GM12878 (cell line): ENCODE measurements around the gene NECAB2. TPM values are rescaled to one million over a fixed set of nuclear protein-coding genes. Genes with fewer than 3 reads are reported as not detected.

ENCODE experiments used
- ATF3 ChIP-seq: IDR thresholded peaks from 2 replicates; pipeline ENCODE4 v1.6.1; 2011; ENCODE audit warnings: low read depth, mild to moderate bottlenecking, low read length, moderate library complexity, borderline replicate concordance; ENCODE audit errors: extremely low read depth
- ESRRA ChIP-seq: IDR thresholded peaks from 2 replicates; pipeline ENCODE4 v1.6.1; 2012; ENCODE audit warnings: mild to moderate bottlenecking, low read length, improper control_type of control experiment
- HDAC2 ChIP-seq: fragments of 200-600 bp; sonication (generic); IDR thresholded peaks from 2 replicates; pipeline ENCODE4 v1.6.1; 2017
- REST ChIP-seq: IDR thresholded peaks from 2 replicates; pipeline ENCODE4 v1.6.1; 2012; ENCODE audit warnings: mild to moderate bottlenecking, low read depth, low read length
- RUNX3 ChIP-seq: IDR thresholded peaks from 2 replicates; pipeline ENCODE4 v1.6.1; 2012; ENCODE audit warnings: low read length, inconsistent platforms
- SMC3 ChIP-seq: IDR thresholded peaks from 2 replicates; pipeline ENCODE4 v1.6.1; 2011; ENCODE audit warnings: low read length, improper control_type of control experiment, borderline replicate concordance
- WRNIP1 ChIP-seq: IDR thresholded peaks from 2 replicates; pipeline ENCODE4 v1.6.1; 2011; ENCODE audit warnings: low read depth, low read length, improper control_type of control experiment, borderline replicate concordance
- polyA plus RNA-seq, 11 experiments: library from polyadenylated mRNA; depleted of rRNA in 4 of 11; unstranded in 6 of 11; stranded (reverse) in 5 of 11; fragments of >200 nt; fragmentation: Nextera tagmentation in 4 of 11; fragmentation: Illumina TruSeq in 1 of 11; extraction: Ambion mirVana in 4 of 11; extraction: Trizol in 1 of 11; gene quantifications; 1 replicate in 1 of 11; 2 replicates in 10 of 11; pipeline versions ENCODE4 v1.2.1 to v1.2.3, GENCODE V29; 2011 to 2016; ENCODE audit warnings: inconsistent platforms in 2 of 11, missing spikeins in 2 of 11, low read depth in 1 of 11
- total RNA-seq, 4 experiments: library from RNA; depleted of rRNA in 3 of 4; stranded (reverse); fragments of >200 nt in 3 of 4; fragmentation: Illumina TruSeq in 1 of 4; extraction: Trizol in 1 of 4; gene quantifications; 2 replicates each; pipeline versions ENCODE4 v1.2.1 to v1.2.3, GENCODE V29; 2013 to 2021
- TF ChIP-seq, protein P1 (sequence below), 3 experiments: IDR thresholded peaks in 2 of 3; conservative IDR thresholded peaks in 1 of 3; 2 replicates each; pipeline ENCODE4 v1.5.1; 2011; ENCODE audit warnings: low read depth in 3 of 3, low read length in 3 of 3, mild to moderate bottlenecking in 3 of 3, control low read depth in 2 of 3, moderate library complexity in 2 of 3, inconsistent platforms in 1 of 3, mixed read lengths in 1 of 3; ENCODE audit not compliant: control insufficient read depth in 2 of 3, insufficient read depth in 1 of 3; ENCODE audit errors: extremely low read depth in 1 of 3
- TF ChIP-seq, protein P2 (sequence below): fragments of 450-650 bp; formaldehyde crosslinking; IDR thresholded peaks from 2 replicates; pipeline ENCODE4 v1.5.0; 2022; ENCODE audit warnings: mild to moderate bottlenecking, missing genetic modification characterization

The NECAB2 gene
- total and polyA plus RNA-seq, 10 of the 15 experiments (the other 5 are each of a cell fraction or from before 2014, with no cell fraction given) = not detected

DNA sequence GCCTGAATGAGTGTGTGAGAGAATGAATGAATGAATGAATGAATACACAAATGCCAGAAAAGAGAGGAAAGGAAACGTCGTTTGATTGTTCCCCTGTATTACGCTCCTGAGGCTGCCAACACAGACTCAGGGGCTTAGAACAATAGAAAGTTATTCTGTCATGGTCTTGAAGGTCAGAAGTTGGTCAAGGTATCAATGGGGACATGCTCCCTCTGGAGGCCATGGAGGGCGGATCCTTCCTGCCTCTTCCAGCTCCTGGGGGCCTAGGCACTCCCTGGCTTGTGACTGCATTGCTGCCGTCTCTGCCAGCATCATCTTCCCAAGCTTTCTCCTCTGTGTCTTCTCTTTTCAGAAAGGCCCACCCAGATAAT lies 76.1 kb downstream of the NECAB2 start (continued):
- TF ChIP-seq, protein P1, sequence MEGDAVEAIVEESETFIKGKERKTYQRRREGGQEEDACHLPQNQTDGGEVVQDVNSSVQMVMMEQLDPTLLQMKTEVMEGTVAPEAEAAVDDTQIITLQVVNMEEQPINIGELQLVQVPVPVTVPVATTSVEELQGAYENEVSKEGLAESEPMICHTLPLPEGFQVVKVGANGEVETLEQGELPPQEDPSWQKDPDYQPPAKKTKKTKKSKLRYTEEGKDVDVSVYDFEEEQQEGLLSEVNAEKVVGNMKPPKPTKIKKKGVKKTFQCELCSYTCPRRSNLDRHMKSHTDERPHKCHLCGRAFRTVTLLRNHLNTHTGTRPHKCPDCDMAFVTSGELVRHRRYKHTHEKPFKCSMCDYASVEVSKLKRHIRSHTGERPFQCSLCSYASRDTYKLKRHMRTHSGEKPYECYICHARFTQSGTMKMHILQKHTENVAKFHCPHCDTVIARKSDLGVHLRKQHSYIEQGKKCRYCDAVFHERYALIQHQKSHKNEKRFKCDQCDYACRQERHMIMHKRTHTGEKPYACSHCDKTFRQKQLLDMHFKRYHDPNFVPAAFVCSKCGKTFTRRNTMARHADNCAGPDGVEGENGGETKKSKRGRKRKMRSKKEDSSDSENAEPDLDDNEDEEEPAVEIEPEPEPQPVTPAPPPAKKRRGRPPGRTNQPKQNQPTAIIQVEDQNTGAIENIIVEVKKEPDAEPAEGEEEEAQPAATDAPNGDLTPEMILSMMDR (IDR thresholded peaks at IDR 0.05 in 2 of 3, conservative IDR thresholded peaks at IDR 0.05 in 1 of 3; ENCODE audit: control insufficient read depth in 2 of 3, extremely low read depth in 1 of 3, insufficient read depth in 1 of 3, low read depth in 3 of 3, low read length in 3 of 3) = peak in 2 of 3 experiments; percentile 19 to 26; a peak in 2 of 6 replicates
- no peak for TF ChIP-seq REST
- TF ChIP-seq SMC3 = peak; percentile 23; the same call in 1 of the 2 replicates
- no peak for TF ChIP-seq HDAC2
- TF ChIP-seq ESRRA = no peak
- TF ChIP-seq RUNX3 = no peak
- TF ChIP-seq WRNIP1 = no peak
- TF ChIP-seq, protein P2, sequence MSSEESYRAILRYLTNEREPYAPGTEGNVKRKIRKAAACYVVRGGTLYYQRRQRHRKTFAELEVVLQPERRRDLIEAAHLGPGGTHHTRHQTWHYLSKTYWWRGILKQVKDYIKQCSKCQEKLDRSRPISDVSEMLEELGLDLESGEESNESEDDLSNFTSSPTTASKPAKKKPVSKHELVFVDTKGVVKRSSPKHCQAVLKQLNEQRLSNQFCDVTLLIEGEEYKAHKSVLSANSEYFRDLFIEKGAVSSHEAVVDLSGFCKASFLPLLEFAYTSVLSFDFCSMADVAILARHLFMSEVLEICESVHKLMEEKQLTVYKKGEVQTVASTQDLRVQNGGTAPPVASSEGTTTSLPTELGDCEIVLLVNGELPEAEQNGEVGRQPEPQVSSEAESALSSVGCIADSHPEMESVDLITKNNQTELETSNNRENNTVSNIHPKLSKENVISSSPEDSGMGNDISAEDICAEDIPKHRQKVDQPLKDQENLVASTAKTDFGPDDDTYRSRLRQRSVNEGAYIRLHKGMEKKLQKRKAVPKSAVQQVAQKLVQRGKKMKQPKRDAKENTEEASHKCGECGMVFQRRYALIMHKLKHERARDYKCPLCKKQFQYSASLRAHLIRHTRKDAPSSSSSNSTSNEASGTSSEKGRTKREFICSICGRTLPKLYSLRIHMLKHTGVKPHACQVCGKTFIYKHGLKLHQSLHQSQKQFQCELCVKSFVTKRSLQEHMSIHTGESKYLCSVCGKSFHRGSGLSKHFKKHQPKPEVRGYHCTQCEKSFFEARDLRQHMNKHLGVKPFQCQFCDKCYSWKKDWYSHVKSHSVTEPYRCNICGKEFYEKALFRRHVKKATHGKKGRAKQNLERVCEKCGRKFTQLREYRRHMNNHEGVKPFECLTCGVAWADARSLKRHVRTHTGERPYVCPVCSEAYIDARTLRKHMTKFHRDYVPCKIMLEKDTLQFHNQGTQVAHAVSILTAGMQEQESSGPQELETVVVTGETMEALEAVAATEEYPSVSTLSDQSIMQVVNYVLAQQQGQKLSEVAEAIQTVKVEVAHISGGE (CRISPR knock-in tag) = no peak
- no peak for TF ChIP-seq ATF3
